Osteoblast (primary cell): ENCODE data around the gene C11orf52. TPM values are rescaled to one million over a fixed set of nuclear protein-coding genes. Genes with fewer than 3 reads are reported as not detected.

Source experiments
- DNase-seq: peaks from one replicate; pipeline ENCODE4 v3.0.0; 2011; ENCODE audit warnings: low spot score, mixed read lengths; ENCODE audit not compliant: insufficient read length; ENCODE audit errors: missing footprints
- H2AFZ ChIP-seq: 2 replicates; pipeline ENCODE4 v1.6.0; 2011; ENCODE audit warnings: mild to moderate bottlenecking, low read length
- H3K27ac ChIP-seq: 2 replicates; pipeline ENCODE4 v1.5.1; 2011; ENCODE audit warnings: mild to moderate bottlenecking, low read depth, low read length, moderate library complexity
- H3K27me3 ChIP-seq: 2 replicates; pipeline ENCODE4 v1.6.0; 2012; ENCODE audit warnings: mild to moderate bottlenecking, control low read depth, inconsistent platforms, low read length, moderate library complexity; ENCODE audit not compliant: insufficient read depth
- H3K36me3 ChIP-seq: 2 replicates; pipeline ENCODE4 v1.5.1; 2011; ENCODE audit warnings: mild to moderate bottlenecking, low read length, control low read depth, moderate library complexity; ENCODE audit not compliant: insufficient read depth
- H3K4me1 ChIP-seq: 2 replicates; pipeline ENCODE4 v1.5.1; 2011; ENCODE audit warnings: mild to moderate bottlenecking, low read length, control low read depth, moderate library complexity; ENCODE audit not compliant: insufficient read depth
- H3K4me2 ChIP-seq: 2 replicates; pipeline ENCODE4 v1.6.0; 2011; ENCODE audit warnings: mild to moderate bottlenecking, low read length; ENCODE audit not compliant: insufficient read depth
- H3K4me3 ChIP-seq: fragments of 200-600 bp; sonication (generic); 3 replicates; pipeline ENCODE4 v1.5.1; 2012; ENCODE audit warnings: mild to moderate bottlenecking, low read length, inconsistent platforms; ENCODE audit not compliant: insufficient read depth
- H3K79me2 ChIP-seq: 2 replicates; pipeline ENCODE4 v1.6.0; 2012; ENCODE audit warnings: mild to moderate bottlenecking, low read length, control low read depth, inconsistent platforms; ENCODE audit not compliant: insufficient read depth
- H3K9me3 ChIP-seq: 2 replicates; pipeline ENCODE4 v1.5.1; 2011; ENCODE audit warnings: low read depth, low read length, control low read depth
- H4K20me1 ChIP-seq: 2 replicates; pipeline ENCODE4 v1.6.0; 2012; ENCODE audit warnings: mild to moderate bottlenecking, low read length, control low read depth; ENCODE audit not compliant: insufficient read depth
- total RNA-seq: library from RNA; depleted of rRNA; stranded (reverse); fragments of >200 nt; gene quantifications from 2 replicates; pipeline ENCODE4 v1.2.3, GENCODE V29; 2012
- TF ChIP-seq, protein P1 (sequence below): IDR thresholded peaks from 2 replicates; pipeline ENCODE4 v1.5.1; 2011; ENCODE audit warnings: mild to moderate bottlenecking, low read depth, low read length, moderate library complexity; ENCODE audit errors: extremely low read depth

Gene C11orf52
- total RNA-seq, 1 donor: 1.4 TPM

DNA sequence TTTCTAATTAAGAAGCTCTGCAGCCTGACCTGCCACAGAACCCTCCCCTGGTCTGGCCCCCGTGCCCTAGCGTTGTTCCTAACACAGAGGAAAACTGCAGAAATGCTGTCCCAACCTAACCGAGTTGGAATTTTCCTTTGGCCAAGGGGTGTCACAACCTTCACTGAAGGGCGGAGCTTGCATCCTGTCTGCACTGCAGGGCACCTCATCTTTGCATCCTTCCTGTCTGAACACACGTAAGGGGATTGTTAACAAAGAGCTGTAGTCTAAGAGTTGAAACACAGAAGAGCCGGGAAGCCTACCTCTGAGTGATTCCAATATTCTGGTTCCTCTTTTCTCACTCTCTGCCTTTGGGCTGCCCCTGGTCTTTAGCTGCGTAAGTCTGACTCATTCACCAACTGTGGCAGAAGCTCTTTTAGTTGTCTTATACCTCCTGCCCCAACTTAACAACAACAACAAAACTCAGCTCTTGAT, 20.0 kb downstream of the C11orf52 start:
- Histone ChIP-seq H3K79me2 (peaks cover 19% of the 10 kb centered on the region), H4K20me1 (no peaks in the 10 kb centered on the region), H3K4me3 (peak overlapping the region; percentile 79), H3K27ac (peak overlapping the region; percentile 88), H3K27me3 (no peaks in the 10 kb centered on the region), H3K9me3 (no peaks in the 10 kb centered on the region), H2AFZ (peak overlapping the region; percentile 58), H3K4me2 (peak overlapping the region; percentile 83), H3K36me3 (no peaks in the 10 kb centered on the region), H3K4me1 (peaks cover 78% of the 10 kb centered on the region)
- no peak for DNase-seq
- TF ChIP-seq, protein P1, sequence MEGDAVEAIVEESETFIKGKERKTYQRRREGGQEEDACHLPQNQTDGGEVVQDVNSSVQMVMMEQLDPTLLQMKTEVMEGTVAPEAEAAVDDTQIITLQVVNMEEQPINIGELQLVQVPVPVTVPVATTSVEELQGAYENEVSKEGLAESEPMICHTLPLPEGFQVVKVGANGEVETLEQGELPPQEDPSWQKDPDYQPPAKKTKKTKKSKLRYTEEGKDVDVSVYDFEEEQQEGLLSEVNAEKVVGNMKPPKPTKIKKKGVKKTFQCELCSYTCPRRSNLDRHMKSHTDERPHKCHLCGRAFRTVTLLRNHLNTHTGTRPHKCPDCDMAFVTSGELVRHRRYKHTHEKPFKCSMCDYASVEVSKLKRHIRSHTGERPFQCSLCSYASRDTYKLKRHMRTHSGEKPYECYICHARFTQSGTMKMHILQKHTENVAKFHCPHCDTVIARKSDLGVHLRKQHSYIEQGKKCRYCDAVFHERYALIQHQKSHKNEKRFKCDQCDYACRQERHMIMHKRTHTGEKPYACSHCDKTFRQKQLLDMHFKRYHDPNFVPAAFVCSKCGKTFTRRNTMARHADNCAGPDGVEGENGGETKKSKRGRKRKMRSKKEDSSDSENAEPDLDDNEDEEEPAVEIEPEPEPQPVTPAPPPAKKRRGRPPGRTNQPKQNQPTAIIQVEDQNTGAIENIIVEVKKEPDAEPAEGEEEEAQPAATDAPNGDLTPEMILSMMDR: no peak

DNA sequence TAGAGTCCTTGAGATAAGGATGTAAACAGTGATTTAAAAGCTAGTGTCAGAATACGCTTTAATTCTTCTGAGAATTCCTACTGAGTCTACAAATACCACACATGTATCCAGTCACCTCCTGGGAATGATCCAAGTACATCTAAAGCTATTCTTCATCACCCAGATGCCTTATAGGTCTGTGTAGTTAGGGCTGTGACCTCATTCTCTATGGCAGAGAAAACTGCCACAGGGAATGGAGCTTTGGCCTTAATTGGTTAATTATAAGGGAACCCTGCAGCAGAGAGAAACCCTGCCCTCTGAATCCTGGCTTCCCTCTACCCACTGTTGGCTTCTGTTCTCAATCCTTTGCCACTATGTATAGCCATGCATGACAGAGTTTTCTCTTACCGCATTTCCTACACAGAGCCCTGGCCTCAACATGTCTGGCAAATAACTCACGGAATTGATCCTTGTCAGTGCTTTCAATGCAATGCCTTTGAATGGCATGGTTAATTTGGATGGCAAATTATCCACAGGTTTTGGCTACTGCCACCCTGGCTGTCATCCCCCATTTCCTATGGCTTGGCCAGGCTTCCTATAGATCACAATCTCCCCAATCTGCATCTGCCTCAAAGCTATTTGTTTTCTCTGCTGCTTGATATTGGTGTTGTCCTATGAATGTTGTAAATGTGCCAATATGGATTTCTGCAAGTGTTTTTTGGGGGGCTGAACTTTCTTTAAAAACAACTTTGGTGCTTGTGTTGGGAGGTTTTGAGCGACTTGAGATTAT, 21.3 kb downstream of the C11orf52 start:
- H3K4me3 ChIP-seq: no peak overlapping the region
- H3K79me2 ChIP-seq: peaks cover 19% of the 10 kb centered on the region
- no peak overlapping the region for H2AFZ ChIP-seq
- peak overlapping the region; percentile 88 for H3K27ac ChIP-seq
- peak overlapping the region; percentile 83 for H3K4me2 ChIP-seq
- no peaks in the 10 kb centered on the region for H3K36me3 ChIP-seq
- H3K27me3 ChIP-seq: no peaks in the 10 kb centered on the region
- DNase-seq: peak; percentile 94
- H4K20me1 ChIP-seq: no peaks in the 10 kb centered on the region
- no peaks in the 10 kb centered on the region for H3K9me3 ChIP-seq
- H3K4me1 ChIP-seq: peaks cover 79% of the 10 kb centered on the region
- TF ChIP-seq, protein P1: no peak

DNA sequence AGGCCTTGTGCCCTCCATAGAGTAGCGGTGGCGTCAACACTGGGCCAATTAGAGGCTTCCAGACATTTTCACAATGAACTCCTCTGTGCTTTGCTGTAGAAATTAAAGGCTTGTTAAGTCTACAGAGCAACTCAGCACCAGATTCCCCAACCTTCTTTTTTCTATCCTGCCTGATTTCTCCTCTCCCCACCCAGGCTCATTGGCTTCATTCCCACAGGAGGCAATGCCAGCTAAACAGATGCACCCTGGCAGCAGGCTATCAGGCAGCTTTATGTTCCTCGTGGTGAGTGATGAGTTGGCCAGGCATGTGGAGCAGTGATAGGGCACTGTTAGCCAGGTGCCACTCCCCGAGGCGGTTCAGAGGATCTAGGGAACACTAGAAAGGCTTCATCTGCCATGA, 23.2 kb downstream of the C11orf52 start:
- DNase-seq: peak; percentile 77
- no peaks in the 10 kb centered on the region for H3K27me3 ChIP-seq
- peaks cover 21% of the 10 kb centered on the region for H3K79me2 ChIP-seq
- TF ChIP-seq, protein P1: no peak
- H3K4me2 ChIP-seq: no peak overlapping the region
- H3K36me3 ChIP-seq: no peaks in the 10 kb centered on the region
- H3K4me3 ChIP-seq: no peak overlapping the region
- H3K9me3 ChIP-seq: no peaks in the 10 kb centered on the region
- peak overlapping the region; percentile 97 for H3K27ac ChIP-seq
- H4K20me1 ChIP-seq: no peaks in the 10 kb centered on the region
- peaks cover 77% of the 10 kb centered on the region for H3K4me1 ChIP-seq
- no peak overlapping the region for H2AFZ ChIP-seq

DNA sequence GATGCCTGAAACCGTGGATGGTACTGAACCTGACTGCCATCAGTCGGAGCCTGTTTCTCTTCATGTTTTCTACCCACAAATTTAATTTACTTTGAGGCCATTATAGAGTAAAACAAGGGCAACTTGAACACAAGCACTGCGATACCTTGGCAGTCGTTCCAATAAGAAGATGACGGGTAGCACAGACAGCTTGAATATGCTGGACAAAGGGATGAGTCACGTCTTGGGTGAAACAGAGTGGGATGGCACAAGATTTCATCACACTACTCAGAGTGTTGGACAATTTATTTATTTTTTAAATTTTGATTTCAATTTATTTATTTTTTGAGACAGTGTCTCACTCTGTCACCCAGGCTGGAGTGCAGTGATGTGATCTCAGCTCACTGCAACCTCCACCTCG, 24.1 kb downstream of the C11orf52 start:
- TF ChIP-seq, protein P1: no peak
- H3K4me1 ChIP-seq: peaks cover 71% of the 10 kb centered on the region
- no peak for DNase-seq
- no peaks in the 10 kb centered on the region for H3K36me3 ChIP-seq
- H4K20me1 ChIP-seq: no peaks in the 10 kb centered on the region
- H3K9me3 ChIP-seq: no peaks in the 10 kb centered on the region
- H2AFZ ChIP-seq: no peak overlapping the region
- no peak overlapping the region for H3K4me3 ChIP-seq
- no peaks in the 10 kb centered on the region for H3K27me3 ChIP-seq
- H3K79me2 ChIP-seq: peaks cover 21% of the 10 kb centered on the region
- no peak overlapping the region for H3K4me2 ChIP-seq
- H3K27ac ChIP-seq: peak overlapping the region; percentile 97
